T follicular helper cell (primary cell): Measurements from ENCODE around the gene FRS2.
"Not testable (repeated sequence)": the region's sequence is repeated elsewhere in the genome, so short reads cannot be mapped to it uniquely, and the experiment has no call there.

Experiments
- DNase-seq: peaks from one replicate; pipeline ENCODE4 v3.0.0-alpha.2; 2020; ENCODE audit warnings: low read depth

Gene FRS2

DNA sequence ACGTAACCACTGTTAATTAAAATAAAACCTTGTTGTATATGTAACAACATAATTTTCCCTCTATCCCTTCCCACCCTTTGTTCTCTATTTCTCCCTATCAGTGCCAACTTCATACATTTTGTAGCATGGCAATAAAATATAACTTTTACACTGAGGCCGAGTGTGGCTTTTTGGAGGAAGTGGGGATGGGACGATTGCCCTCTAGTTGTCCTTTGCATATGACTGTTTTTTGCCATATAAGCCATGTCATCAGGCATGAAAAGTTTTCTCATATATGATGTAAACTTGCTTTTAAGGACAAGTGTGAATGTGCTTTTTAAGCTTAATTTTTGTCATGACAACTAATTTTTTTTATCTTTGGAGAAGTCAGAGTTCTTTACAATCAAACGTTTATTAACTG, 108.8 kb downstream of the FRS2 start:
- no peak for DNase-seq

DNA sequence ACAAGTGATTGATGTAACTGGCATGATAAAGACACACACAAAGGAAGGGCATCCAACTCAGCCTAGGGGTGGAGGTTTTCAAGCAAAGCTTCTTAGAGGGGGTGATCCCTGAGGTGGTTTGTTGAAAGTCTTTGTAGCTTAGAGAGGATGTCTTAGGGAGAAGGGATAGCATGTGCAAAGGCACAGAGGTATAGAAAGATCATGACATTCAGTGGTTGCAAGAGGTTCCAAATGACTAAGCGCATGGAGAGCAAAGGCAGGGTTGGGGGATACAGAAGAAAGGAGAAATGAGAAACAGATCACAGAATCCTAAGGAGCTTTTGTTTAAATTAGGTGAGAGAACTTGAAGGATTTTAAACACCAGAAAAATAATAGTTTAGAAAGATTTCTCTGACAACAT, 109.9 kb downstream of the FRS2 start:
- no peak for DNase-seq

- DNase-seq: no peak
Observed at GRCh38 chr12:69583203-69583602, 113.0 kb downstream of the FRS2 start.

GRCh38 chr12:69585189-69586062, 115.2 kb downstream of the FRS2 start, which contains the start of gene CCT2:
Gene CCT2, plus strand, starts transcription at chr12:69585459. Its CDS starts 63 bp downstream, at chr12:69585522.
- peak; percentile 95 for DNase-seq

- no peak for DNase-seq
Observed at GRCh38 chr12:69588527-69588926, 118.3 kb downstream of the FRS2 start.

GRCh38 chr12:69589082-69589481, 118.9 kb downstream of the FRS2 start:
- DNase-seq: no peak

- no peak for DNase-seq
Observed at GRCh38 chr12:69595689-69596088, 125.5 kb downstream of the FRS2 start.

- DNase-seq: no peak
Observed at GRCh38 chr12:69598174-69598753, 128.1 kb downstream of the FRS2 start.

- DNase-seq: no peak
Observed at GRCh38 chr12:69600804-69601203, 130.6 kb downstream of the FRS2 start.

GRCh38 chr12:69601962-69602685, 131.9 kb downstream of the FRS2 start:
- no peak for DNase-seq

DNA sequence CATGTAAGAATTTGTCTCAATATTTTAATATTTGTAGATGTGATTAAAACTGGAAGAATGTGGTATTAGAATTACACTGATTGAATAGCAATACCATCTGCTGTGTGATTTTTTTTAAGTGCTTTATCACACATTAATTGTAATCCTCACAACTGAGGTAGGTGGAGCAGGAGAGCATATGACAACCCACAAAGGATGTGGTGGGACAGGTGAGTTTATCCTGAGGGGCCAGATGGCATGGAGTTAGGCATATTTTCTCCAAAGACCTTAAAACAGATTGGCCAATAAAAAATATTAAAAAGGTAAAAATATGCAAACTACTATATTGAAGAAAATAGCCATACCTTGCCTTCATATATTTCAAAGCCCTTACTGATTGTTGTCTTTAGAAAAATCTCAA, 132.8 kb downstream of the FRS2 start:
- DNase-seq: no peak

- DNase-seq: not testable (repeated sequence)
Observed at GRCh38 chr12:69603556-69603955, 133.4 kb downstream of the FRS2 start.

GRCh38 chr12:69604275-69604674, 134.1 kb downstream of the FRS2 start:
- not testable (repeated sequence) for DNase-seq

- DNase-seq: no peak
Observed at GRCh38 chr12:69608114-69608513, 137.9 kb downstream of the FRS2 start.

DNA sequence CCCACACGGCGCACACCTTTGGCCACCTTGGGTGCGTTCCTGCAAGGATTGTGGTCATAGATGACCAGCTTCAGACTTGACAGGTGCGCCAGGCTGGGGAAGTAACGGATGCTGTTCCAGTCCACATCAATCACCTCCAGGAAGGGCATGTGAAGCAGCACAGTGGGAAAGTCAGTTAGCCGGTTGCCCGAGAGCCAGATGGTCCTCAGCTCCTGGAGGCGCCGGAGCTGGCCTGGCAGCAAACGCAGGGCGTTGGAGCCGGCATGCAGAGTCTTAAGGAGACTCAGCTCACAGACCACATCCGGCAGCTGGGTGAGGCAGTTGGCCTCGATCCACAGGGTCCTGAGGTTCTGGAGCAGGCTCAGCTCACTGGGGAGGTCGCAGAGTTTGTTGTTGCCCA, 139.9 kb downstream of the FRS2 start:
- no peak for DNase-seq

DNA sequence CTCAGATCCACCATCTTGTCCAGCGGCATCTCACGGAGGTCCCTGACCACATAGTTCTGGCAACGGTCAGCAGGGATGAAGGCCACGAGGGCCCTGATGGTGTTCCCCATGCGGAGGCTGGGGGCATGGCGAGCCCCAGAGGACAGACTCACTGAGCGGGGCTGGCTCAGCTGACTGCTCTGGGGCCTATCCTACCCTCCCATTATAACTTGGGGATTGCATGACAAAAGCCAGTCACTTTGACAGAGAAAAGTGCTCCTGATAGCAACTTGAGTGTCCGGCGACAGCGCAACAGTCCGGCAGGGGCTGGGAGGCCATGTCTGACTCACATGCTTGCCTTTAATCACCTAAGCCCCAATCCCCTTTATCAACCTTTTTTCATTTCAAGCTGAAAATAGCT, 140.5 kb downstream of the FRS2 start, which contains the start of gene LRRC10:
LRRC10 (minus strand) TSS at position 179 of the 400 bp plus-strand sequence; CDS start at position 110, 69 bp downstream.
- no peak for DNase-seq

DNA sequence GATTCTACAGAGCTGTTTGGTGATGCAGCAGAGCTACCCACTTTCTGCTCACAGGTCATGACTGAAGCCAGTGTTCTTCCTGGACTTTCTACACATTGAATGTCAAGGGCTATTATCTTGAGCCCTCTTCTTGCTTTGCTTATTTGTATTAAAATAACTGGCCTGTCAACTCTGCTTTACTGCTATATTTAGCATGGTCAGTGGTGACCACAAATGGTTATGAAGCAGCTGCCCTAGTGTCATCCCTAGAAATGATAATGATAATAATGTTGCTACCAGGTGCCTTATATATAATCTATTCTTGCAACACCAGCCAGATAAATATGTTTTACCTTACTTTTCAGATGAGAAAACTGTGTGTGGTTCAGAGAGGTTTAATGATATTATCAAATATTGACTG, 143.2 kb downstream of the FRS2 start:
- DNase-seq: no peak

GRCh38 chr12:69616025-69616424, 145.8 kb downstream of the FRS2 start:
- no peak for DNase-seq

DNA sequence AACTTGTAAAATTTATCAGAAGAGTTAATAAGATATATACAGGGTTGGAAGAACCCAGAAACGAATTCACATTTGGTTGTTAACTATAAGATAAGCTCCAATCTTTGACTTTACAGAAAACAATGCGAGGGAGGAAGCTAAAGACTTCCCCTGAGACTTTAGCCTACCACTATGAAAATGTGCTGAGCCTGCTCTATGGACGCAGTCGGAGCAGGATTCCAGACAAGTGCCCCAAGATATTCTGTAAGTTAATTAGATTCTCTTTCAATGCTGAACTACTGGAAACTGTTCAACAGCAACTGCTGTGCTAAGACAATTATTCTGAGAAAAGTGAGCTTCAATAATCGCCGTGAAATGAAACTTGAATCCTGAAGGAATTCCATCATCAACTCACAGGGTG, 148.9 kb downstream of the FRS2 start:
- DNase-seq: no peak

DNA sequence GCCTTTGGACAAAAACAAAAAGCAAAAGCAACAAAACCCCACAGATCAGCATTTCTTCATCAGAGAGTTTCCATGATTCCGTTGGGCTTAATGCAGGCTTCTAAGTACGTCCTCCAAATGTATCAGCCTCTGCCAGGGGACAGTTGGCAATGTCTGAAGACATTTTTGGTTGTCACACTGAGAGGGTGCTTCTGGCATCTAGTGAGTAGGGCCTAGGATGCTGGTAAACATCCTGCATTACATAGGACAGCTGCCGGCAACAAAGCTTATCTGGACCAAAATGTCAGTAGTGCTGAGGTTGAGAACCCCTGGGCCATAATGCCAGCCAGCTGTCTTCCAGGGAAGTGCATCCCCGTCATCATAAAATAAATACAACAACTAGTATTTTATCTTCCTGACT, 149.9 kb downstream of the FRS2 start:
- DNase-seq: no peak

DNA sequence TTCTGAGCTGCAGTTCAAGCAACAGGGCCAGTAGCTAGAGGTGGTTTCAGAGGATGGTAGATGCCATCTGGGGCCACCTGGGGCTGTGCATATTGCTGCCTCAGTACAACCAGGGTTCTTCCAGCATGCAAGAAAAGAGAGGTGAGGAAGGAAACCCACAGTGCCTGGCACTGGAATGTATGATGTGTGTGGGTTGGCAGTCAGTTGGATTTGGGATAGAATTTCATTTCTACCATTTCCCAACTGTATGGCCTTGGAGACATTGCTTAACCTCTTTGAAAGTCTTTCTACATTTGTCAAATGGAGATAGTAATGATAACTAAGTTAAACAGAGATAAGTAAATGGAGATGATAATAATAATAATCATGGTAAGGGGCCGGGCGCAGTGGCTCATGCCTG, 150.7 kb downstream of the FRS2 start:
- no peak for DNase-seq

GRCh38 chr12:69621551-69621950, 151.4 kb downstream of the FRS2 start:
- DNase-seq: no peak

- DNase-seq: no peak
Observed at GRCh38 chr12:69623970-69624369, 153.8 kb downstream of the FRS2 start.
